Measurements from ENCODE around the gene ANKRD55. TPM values are rescaled to one million over a fixed set of nuclear protein-coding genes. Genes with fewer than 3 reads are reported as not detected.
A peak's percentile ranks its signal among the peaks of the same experiment; 100 is the strongest.
"Not testable (repeated sequence)": the region's sequence is repeated elsewhere in the genome, so short reads cannot be mapped to it uniquely, and the experiment has no call there.

ANKRD55 gene
- polyA plus RNA-seq, 3 donors = 1.3 to 2.0 (median 1.7) TPM

DNA sequence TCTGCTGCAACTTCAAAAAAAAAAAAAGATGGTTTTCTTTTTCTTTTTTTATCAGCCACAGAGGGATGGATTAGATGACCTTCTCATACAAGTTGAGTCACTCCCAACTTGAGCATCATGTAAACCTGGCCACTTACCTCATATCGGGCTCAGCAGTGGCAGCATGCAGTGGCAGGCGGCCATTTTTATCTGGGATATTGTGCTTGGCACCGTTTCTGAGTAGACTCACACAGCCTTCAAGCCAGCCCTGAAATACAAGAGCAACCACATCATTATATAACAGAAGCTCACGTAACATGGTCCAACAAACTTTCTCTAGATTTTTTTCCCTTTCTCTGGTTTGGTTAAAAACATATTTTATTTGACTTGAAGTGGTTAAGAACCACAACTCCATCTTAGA lies 62.6 kb downstream of the ANKRD55 start:
- no peak for DNase-seq

DNA sequence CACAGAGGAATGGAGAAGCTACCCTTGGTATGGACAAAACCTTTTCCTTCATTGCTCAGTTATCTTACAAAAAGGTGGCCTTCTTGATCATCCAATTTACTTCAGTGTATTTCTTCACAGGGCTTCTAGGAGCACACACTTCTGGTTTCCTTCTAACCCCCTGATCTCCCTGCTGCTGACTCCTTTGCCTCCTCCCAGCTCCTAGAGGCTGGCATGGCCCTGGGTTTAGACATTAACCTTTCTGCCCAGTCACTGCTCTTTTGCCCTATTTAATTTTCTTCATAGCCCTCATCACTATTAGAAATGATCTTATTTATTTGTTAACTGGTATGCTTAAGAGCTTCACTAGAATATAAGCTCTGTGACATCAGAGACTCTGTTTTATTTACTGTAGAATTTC lies 63.2 kb downstream of the ANKRD55 start:
- DNase-seq = no peak

- DNase-seq = no peak
Observed at GRCh38 chr5:56169281-56169680, 63.8 kb downstream of the ANKRD55 start.

- DNase-seq = no peak
Observed at GRCh38 chr5:56168066-56168478, 65.1 kb downstream of the ANKRD55 start.

DNA sequence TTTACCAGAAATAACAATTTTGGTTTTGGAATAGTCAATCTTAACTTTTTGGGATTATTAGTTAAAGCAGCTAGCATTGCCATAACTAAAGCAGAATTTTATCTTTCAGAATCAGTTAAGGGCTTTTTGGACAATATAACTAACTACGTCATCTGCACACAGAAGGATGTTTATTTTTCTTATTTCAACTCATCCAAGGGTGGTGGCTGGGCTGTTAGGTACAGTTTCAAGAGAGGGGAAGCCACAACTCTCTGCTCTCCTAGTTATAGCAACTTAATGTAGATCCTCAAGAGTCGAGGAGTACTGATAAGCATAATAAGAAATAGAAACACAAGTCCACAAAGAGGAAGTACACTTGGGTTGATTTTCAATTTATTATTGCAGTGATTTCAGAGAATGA lies 65.6 kb downstream of the ANKRD55 start:
- DNase-seq = no peak

- no peak for DNase-seq
Observed at GRCh38 chr5:56166671-56167385, 66.3 kb downstream of the ANKRD55 start.

DNA sequence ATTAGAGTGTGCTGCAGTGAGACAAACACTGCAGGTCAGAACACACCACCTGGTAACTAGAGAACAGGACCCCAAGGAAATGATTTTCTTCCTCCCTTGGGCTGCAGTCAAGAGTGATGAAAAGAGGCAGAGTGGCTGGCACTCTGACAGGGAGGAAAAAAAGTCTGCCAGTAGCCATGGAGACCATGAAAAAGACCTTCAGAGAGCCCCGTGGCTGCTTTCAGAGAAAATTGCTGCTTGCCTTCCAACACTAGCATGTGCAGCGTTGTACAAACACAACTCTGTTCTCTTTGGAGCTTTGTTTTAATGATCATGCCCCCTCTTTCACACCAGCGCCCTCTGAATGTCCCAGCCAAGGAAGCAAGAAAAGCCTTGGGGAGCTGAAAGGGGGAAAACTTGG lies 68.8 kb downstream of the ANKRD55 start:
- DNase-seq = no peak

- DNase-seq = no peak
Observed at GRCh38 chr5:56161927-56162326, 71.2 kb downstream of the ANKRD55 start.

- no peak for DNase-seq
Observed at GRCh38 chr5:56161439-56161823, 71.7 kb downstream of the ANKRD55 start.

- no peak for DNase-seq
Observed at GRCh38 chr5:56160723-56161438, 72.2 kb downstream of the ANKRD55 start.

GRCh38 chr5:56159521-56159947 lies 73.6 kb downstream of the ANKRD55 start:
- no peak for DNase-seq

DNA sequence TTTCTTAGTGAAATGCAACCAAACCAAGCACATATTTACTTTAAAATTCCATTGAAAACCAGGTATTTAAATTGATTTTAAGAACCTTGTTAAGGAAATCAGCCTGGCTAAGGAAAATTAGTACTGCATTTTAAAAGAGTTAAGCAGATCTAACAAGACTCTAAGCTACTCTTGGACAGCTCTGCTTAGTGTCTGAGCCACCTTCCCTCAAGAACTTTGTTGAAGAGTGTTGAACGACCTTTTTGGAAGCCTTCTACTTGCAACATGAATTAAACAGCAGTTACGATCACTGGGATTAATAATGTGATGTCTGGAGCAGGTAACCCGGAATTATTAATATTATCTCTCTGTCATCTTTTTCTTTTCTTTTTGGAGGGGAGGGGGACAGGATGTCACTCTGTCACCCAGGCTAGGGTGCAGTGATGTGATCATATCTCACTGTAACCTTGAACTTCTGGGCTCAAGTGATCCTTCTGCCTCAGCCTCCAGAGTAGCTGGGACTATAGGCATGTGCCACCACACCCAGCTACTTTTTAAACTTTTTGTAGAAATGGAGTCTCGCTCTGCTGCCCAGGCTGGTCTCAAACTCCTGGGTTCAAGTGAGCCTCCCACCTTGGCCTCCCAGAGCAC lies 74.7 kb downstream of the ANKRD55 start:
- DNase-seq = no peak

DNA sequence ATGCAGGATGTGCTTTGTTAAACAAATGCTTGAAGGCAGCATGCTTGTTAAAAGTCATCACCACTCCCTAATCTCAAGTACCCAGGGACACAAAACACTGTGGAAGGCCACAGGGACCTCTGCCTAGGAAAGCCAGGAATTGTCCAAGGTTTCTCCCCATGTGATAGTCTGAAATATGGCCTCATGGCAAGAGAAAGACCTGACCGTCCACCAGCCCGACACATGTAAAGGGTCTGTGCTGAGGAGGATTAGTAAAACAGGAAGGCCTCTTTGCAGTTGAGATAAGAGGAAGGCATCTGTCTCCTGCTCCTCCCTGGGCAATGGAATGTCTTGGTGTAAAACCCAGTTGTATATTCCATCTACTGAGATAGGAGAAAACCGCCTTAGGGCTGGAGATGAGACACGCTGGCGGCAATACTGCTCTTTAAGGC lies 75.9 kb downstream of the ANKRD55 start:
- not testable (repeated sequence) for DNase-seq

DNA sequence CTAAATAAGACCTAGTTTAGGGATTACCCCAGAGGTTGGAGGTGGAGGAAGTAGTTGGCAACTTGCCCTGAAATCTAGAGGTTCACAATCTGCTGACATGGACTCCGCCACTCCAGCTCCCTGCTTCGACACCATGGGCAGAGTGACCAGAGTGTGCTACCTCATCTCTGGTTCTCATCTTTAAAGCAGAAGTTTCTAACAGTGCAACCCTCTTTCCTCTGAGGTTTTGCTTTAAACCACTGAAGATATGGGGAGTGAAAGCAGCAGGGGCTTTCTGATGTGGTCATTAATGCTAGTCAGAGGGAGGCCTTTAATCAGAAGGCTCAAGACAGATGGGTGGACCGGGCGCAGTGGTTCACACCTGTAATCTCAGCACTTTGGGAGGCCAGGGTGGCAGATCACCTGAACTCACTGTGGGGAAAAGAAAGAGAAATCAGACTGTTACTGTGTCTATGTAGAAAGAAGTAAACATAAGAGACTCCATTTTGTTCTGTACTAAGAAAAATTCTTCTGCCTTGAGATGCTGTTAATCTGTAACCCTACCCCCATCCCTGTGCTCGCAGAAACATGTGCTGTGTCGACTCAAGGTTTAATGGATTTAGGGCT lies 76.4 kb downstream of the ANKRD55 start:
- not testable (repeated sequence) for DNase-seq

- DNase-seq = no peak
Observed at GRCh38 chr5:56155992-56156584, 77.0 kb downstream of the ANKRD55 start.

- DNase-seq = no peak
Observed at GRCh38 chr5:56154732-56155484, 78.2 kb downstream of the ANKRD55 start.

DNA sequence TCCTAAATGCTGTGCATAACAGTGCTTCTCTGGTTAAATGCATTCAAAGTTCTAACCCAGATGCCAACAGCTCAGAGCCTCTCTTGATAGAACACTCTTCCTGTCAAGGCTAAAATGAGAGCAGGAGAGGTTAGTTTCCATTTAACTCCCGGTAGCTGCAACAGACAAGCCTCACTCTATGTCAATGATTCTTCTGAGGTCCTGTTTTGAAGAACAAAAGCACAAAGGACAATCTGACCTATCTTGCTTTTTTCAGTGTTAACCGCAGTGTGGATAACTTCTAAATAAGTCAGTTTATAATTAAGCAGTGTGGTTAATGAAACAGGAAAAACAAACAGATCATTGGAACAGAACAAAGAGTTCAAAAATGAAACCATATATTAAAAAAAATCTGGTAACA lies 80.7 kb downstream of the ANKRD55 start:
- no peak for DNase-seq

DNA sequence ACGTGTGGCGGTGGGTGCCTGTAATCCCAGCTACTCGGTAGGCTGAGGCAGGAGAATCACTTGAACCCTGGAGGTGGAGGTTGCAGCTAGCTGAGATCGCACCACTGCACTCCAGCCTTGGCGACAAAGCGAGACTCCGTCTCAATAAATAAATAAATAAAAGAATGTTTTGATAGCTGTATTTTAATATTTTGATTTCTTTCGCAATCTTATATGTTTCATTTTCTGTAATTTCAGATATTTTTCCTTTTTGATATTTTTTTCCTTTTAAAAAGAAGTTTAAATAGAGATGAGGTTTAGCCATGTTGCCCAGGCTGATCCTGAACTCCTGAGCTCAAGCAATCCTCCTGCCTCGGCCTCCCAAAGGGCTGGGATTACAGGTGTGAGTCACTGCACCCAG lies 82.4 kb downstream of the ANKRD55 start:
- not testable (repeated sequence) for DNase-seq

DNA sequence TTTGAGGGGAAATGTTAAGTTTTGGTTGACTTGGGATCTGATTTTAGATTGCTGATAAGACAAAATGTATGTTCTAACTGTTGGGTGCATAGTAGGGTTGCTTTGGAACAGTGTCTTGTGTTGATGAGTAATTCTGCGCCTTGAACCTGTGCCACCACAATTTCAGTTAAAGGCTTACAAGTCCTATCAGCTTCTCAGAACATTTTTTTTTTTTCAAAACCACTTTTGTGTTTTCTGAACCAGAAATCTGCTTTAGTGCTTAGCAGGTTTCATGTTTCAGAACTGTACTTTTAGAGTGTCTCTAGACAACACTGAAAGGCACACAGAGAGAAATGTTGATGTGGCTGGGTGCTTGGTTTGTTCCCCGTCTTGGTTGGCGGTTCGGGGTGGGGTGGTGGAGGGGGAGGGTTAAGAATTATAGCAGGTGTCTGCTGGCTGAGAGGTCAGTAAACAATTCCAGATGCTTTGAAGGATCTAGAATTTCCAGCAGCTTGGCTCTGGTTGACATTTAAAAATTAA lies 84.6 kb downstream of the ANKRD55 start:
- DNase-seq = peak; percentile 51

DNA sequence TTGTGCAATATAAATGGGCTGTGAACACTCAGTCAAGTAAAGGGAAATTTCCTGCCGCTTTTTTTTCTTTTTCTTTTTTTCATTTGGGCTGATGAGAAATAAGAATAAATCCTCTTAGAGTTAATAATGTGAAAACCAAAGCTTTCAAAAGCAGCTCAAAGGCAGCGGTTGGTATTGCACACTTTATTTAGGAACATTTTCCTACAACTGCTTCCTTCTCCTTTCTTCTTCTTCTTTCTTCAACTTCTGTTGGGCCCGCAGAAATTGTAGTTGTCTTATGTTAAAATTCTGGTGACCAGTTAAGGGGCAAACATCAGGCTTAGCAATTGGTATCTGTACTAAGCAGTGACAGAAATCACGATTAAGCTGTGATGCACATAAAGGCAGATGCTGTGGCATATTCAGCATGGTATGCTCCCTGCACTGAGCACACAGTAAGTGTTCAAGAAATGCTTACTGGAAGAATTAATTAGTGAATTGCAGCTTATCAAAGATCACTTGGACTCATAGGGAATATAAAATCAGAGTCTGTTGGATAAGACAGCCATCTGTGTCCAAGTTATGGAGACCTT lies 85.4 kb downstream of the ANKRD55 start:
- DNase-seq = no peak

DNA sequence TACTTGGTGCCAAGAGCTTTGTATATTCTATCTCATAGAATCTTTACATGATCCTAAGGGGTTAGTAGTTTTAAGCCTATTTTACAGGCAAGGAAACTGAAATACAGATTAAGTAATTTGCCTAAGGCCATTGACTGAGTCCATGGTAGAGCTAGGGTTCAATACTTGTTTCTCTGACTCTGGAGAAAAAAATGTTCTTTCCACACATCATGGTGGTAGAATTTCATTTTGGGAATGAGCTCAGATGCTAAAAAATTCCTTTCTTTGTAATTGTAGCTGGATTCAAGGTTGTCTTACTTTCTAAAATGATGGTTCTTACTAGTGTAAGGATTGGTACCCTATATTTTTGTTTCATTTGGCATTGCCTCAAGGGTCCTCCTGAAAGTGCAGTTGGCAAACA lies 86.0 kb downstream of the ANKRD55 start:
- no peak for DNase-seq

Data from renal pelvis (tissue), 4 donors.